Prostate gland (tissue), 2 donors: ENCODE results near the gene RAB13. TPM values are rescaled to one million over a fixed set of nuclear protein-coding genes. Genes with fewer than 3 reads are reported as not detected.
"Not testable (repeated sequence)": the region's sequence is repeated elsewhere in the genome, so short reads cannot be mapped to it uniquely, and the experiment has no call there.

Experiments used
- DNase-seq: peaks from one replicate; pipeline ENCODE4 v3.0.0-alpha.2; 2019; ENCODE audit warnings: low spot score
- H3K27ac ChIP-seq, 2 donors: fragments of 200-600 bp; sonication (generic); 2 replicates each; pipeline ENCODE4 v1.5.1; 2017 to 2019
- H3K27me3 ChIP-seq: fragments of 200-600 bp; sonication (generic); replicated peaks from 2 replicates; pipeline ENCODE4 v1.5.1; 2019; ENCODE audit not compliant: insufficient read depth
- H3K36me3 ChIP-seq, 2 donors: fragments of 200-600 bp; sonication (generic); 1 replicate in 1 of 2; 2 replicates in 1 of 2; pipeline versions ENCODE4 v1.5.1 to v1.8.1; 2017 to 2019
- H3K4me1 ChIP-seq: fragments of 200-600 bp; sonication (generic); replicated peaks from 2 replicates; pipeline ENCODE4 v1.5.1; 2019
- H3K4me3 ChIP-seq, 2 donors: fragments of 200-600 bp; sonication (generic); 2 replicates each; pipeline ENCODE4 v1.5.1; 2017 to 2019
- H3K9me3 ChIP-seq: fragments of 200-600 bp; sonication (generic); 2 replicates; pipeline ENCODE4 v1.5.1; 2017
- POLR2A ChIP-seq: fragments of 450-650 bp; IDR thresholded peaks from one replicate; pipeline ENCODE4 v1.6.1; 2016; ENCODE audit warnings: antibody characterized with exemption, mild to moderate bottlenecking
- POLR2AphosphoS5 ChIP-seq: sonication (generic); formaldehyde crosslinking; IDR thresholded peaks from one replicate; pipeline ENCODE4 v1.6.1; 2017; ENCODE audit warnings: antibody characterized with exemption
- WGBS: methylation state at CpG from one replicate; pipeline ENCODE4 v1.1.5; 2018; 5-methylcytosine and 5-hydroxymethylcytosine counted together
- intact Hi-C: fragments of 100-400 bp; cut with DNase I; formaldehyde crosslinking; loops from one replicate; pipeline ENCODE4 v1.14.2; 2022
- total RNA-seq, 2 donors: library from RNA; depleted of rRNA; stranded (reverse); fragments of >200 nt; gene quantifications; one replicate each; pipeline ENCODE4 v1.1.0, GENCODE V29; 2016
- TF ChIP-seq, protein P1 (sequence below), 4 experiments: fragments of 200-600 bp in 2 of 4; fragments of 450-650 bp in 2 of 4; sonication (generic) in 2 of 4; IDR thresholded peaks; 1 replicate in 3 of 4; 2 replicates in 1 of 4; pipeline ENCODE4 v1.5.1; 2016 to 2019; ENCODE audit warnings: antibody characterized with exemption in 4 of 4, mild to moderate bottlenecking in 2 of 4, moderate library complexity in 2 of 4

Gene RAB13
- total RNA-seq, 2 donors from 2014 or later: 49.1 to 49.3 TPM

DNA sequence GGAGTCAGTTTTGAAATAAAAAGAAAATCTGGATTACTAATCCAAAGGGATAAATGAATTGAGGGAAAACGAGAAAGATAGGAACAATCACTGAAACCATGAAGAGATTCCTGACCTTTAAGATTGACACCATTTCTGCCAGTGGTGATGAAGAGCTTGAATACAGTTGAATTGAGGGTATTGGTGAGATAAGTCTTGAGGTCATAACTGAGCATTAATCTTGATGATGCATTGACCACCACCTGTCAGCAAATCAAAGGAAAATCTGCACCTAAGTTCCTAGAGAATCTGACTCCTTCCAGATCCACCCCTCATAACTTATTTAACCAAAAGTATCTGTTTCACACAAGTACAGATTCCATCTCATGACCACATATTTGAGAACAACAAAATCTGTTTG is 26.0 kb upstream of the RAB13 start:
- TF ChIP-seq POLR2AphosphoS5 (no peak), POLR2A (no peak)
- TF ChIP-seq, protein P1, sequence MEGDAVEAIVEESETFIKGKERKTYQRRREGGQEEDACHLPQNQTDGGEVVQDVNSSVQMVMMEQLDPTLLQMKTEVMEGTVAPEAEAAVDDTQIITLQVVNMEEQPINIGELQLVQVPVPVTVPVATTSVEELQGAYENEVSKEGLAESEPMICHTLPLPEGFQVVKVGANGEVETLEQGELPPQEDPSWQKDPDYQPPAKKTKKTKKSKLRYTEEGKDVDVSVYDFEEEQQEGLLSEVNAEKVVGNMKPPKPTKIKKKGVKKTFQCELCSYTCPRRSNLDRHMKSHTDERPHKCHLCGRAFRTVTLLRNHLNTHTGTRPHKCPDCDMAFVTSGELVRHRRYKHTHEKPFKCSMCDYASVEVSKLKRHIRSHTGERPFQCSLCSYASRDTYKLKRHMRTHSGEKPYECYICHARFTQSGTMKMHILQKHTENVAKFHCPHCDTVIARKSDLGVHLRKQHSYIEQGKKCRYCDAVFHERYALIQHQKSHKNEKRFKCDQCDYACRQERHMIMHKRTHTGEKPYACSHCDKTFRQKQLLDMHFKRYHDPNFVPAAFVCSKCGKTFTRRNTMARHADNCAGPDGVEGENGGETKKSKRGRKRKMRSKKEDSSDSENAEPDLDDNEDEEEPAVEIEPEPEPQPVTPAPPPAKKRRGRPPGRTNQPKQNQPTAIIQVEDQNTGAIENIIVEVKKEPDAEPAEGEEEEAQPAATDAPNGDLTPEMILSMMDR (IDR thresholded peaks at IDR 0.05): no peak
- no peak overlapping the region for H3K27ac ChIP-seq
- no peaks in the 10 kb centered on the region for H3K4me1 ChIP-seq
- intact Hi-C loops: no loop called here
- no peaks in the 10 kb centered on the region for H3K27me3 ChIP-seq
- no peaks in the 10 kb centered on the region for H3K9me3 ChIP-seq
- 94% methylated on average over 1 of the region's 1 CpG for WGBS
- no peaks in the 10 kb centered on the region for H3K36me3 ChIP-seq
- DNase-seq: no peak
- no peak overlapping the region for H3K4me3 ChIP-seq

DNA sequence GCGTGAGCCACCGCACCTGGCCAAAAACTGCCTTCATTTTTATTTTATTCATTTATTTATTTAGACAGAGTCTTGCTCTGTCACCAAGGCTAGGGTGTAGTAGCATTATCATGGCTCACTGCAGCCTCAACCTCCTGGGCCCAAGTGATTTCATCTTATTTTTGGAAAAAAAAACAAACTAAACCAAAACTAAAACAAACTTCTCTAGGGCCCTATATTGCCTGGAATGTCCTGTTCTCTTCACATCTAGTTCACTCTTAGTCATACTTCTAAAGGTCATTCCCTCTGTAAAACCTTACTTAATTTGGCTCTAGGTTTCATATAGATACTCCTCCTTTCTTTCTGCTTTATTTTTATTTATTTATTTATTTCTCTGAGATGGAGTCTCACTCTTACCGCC is 20.0 kb upstream of the RAB13 start:
- no peak overlapping the region for H3K4me3 ChIP-seq
- TF ChIP-seq POLR2A: no peak
- TF ChIP-seq POLR2AphosphoS5: no peak
- TF ChIP-seq, protein P1 (IDR thresholded peaks at IDR 0.05): no peak
- H3K4me1 ChIP-seq: no peaks in the 10 kb centered on the region
- H3K36me3 ChIP-seq: no peaks in the 10 kb centered on the region
- WGBS: 89% methylated on average over 3 of the region's 3 CpGs
- no peak for DNase-seq
- H3K27ac ChIP-seq: no peak overlapping the region
- intact Hi-C loops: no loop called here
- H3K27me3 ChIP-seq: no peaks in the 10 kb centered on the region
- H3K9me3 ChIP-seq: no peaks in the 10 kb centered on the region

DNA sequence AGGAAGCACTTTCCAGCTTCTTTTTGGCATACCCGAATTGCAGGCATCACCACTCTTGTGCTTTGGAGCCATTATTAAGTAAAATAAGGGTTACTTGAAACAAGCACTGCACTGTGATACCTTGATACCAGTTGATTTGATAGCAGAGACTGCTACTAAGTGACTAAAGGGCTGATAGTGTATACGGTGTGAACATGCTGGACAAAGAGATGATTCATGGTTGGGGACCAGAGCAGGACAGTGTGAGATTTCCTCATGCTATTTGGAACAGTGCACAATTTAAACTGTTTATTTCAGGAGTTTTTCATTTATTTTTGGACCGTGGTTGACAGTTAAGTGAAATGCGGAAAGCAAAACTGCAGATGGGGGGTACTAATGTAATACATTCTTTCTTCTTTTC is 14.3 kb upstream of the RAB13 start:
- H3K27me3 ChIP-seq: no peaks in the 10 kb centered on the region
- no peaks in the 10 kb centered on the region for H3K4me1 ChIP-seq
- H3K4me3 ChIP-seq: no peak overlapping the region
- no peak for DNase-seq
- intact Hi-C loops: no loop called here
- H3K27ac ChIP-seq: no peak overlapping the region
- TF ChIP-seq, protein P1 (IDR thresholded peaks at IDR 0.05): no peak
- TF ChIP-seq POLR2A: no peak
- no peak for TF ChIP-seq POLR2AphosphoS5
- H3K9me3 ChIP-seq: no peaks in the 10 kb centered on the region
- H3K36me3 ChIP-seq: no peaks in the 10 kb centered on the region
- 76% methylated on average over 4 of the region's 4 CpGs for WGBS

DNA sequence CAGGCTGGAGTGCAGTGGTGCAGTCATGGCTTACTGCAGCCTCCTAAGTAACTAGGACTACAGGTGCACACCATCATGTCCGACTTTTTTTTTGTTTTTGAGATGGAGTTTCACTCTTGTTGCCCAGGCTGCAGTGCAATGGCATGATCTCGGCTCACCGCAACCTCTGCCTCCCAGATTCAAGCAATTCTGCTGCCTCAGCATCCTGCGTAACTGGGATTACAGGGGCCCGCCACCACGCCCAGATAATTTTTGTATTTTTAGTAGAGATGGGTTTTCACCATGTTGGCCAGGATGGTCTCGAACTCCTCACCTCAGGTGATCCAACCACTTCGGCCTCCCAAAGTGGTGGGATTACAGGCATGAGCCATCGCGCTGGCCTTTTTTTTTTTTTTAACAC is 10.7 kb upstream of the RAB13 start:
- 94% methylated on average over 10 of the region's 10 CpGs for WGBS

DNA sequence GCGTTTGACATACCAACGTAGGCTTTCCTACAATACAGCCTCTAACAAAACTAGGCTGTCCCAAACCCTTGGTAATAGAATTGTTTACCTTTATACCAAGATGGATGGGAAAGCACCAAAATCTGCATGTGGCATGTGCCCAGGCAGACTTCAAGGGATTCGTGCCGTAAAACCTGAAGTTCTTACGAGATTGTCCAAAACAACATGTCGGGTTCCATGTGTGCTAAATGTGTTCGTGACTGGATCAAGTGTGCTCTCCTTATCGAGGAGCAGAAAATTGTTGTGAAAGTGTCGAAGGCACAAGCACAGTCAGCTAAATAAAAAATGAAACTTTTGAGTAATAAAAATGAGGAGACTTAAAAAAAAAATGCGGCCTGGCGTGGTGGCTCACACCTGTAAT is 9.5 kb upstream of the RAB13 start:
- Histone ChIP-seq H3K36me3 (peaks cover 0 to 2% of the 10 kb centered on the region in 2 donors), H3K27me3 (no peaks in the 10 kb centered on the region), H3K27ac (no peak overlapping the region), H3K4me1 (peaks cover 3% of the 10 kb centered on the region), H3K4me3 (no peak overlapping the region), H3K9me3 (no peaks in the 10 kb centered on the region)
- DNase-seq: no peak
- TF ChIP-seq, protein P1 (IDR thresholded peaks at IDR 0.05): no peak
- TF ChIP-seq POLR2A (no peak), POLR2AphosphoS5 (no peak)
- 94% methylated on average over 11 of the region's 11 CpGs for WGBS
- intact Hi-C loops: loop anchor here (10.0 kb wide), 1 partner anchor 189 kb away; no protein-coding TSS in a partner anchor

More for the DNA sequence above, 10.7 kb upstream of the RAB13 start:
- not testable (repeated sequence) for H3K4me1 ChIP-seq, H3K36me3 ChIP-seq, H3K9me3 ChIP-seq, DNase-seq, H3K27me3 ChIP-seq, H3K27ac ChIP-seq, H3K4me3 ChIP-seq
- intact Hi-C loops: loop anchor here (10.0 kb wide), 1 partner anchor 188 kb away; no protein-coding TSS in a partner anchor
